ENCODE results near the gene DOCK4.

GRCh38 chr7:112214268-112214667, 8.1 kb upstream of the DOCK4 start:
- TF ChIP-seq CTCF (IDR thresholded peaks at IDR 0.05) (no peak), ZFX (IDR thresholded peaks at IDR 0.05; ENCODE audit: borderline replicate concordance) (no peak)

Data from 22Rv1 (cell line).